Hippocampal formation (tissue), 2 donors: ENCODE measurements around the gene OR7G1.
A peak's percentile ranks its signal among the peaks of the same experiment; 100 is the strongest.

Experiments used
- DNase-seq, 2 donors: peaks; one replicate each; lab custom pipeline; 2025; lab: John Stamatoyannopoulos, UW

OR7G1 gene, protein sequence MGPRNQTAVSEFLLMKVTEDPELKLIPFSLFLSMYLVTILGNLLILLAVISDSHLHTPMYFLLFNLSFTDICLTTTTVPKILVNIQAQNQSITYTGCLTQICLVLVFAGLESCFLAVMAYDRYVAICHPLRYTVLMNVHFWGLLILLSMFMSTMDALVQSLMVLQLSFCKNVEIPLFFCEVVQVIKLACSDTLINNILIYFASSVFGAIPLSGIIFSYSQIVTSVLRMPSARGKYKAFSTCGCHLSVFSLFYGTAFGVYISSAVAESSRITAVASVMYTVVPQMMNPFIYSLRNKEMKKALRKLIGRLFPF

DNA sequence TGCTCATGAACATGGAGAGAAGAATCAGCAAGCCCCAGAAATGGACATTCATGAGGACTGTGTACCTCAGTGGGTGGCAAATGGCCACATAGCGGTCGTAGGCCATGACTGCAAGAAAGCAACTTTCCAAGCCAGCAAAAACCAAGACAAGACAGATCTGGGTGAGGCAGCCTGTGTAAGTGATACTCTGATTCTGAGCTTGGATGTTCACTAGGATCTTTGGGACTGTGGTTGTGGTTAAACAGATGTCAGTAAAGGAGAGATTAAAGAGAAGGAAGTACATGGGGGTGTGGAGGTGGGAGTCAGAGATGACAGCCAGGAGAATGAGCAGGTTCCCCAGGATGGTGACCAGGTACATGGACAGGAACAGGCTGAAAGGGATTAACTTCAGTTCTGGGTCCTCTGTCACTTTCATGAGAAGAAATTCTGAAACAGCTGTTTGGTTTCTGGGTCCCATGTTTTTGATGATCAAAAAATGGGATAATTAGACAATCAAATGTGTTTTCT, at the start of gene OR7G1:
OR7G1 (minus strand) TSS at position 457 of the 507 bp plus-strand sequence; CDS start at position 457, 0 bp downstream.
- no peak for DNase-seq

DNA sequence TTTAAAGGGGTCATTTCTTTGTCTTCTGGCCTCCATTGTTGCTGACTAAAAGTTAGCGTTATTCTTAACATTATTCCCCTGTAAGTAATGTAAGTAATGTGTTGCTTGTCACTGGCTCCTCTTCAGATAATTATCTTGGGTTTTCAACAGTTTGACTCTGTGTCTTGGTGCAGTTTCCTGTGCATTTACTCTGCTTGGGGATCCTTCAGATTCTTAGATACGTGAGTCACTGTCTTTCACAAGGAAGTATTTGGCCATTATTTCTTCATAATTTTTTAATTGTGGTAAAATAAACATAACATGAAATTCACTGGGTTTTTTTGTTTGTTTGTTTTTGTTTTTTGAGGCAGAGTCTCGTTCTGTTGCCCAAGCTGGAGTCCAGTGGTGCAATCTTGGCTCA, 49.7 kb upstream of the OR7G1 start:
- DNase-seq, result no peak

DNA sequence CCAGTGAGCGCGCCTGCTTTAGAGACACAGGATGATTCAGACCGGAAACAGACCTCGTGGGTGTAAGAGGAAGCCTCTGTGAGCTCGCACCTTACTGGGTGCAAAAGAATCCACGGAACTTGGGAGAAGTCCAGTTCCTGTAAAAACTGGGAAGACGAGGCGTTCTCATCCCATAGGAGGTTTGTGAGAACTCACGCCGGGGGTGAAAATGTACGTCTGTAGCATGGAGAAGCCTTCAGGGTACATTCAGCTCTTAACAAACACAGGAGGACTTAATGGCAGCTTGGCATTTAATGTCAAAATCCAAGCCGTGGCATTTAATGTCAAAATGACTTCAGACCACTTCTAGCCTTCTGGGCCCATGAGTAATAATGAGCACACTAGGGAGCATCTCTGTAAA, 45.9 kb upstream of the OR7G1 start:
- no peak for DNase-seq

DNA sequence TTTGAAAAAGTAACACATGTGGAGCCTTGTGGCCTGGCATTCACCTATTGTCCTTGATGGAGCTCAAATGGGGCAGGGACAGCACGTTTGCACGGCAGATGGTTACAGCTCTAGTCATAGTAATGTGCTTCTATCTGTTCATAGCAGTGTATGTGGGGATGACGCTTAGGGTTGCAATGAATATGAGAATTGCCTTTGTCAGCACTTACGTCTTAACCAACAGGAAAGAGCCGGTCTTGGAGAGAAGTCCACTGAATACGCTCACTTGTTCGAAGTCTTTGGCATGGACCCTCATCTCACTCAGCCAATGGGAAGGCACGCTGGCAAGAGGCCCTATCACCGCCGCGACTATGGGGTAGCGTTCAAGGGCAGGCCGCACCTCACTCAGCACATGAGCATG, 44.3 kb upstream of the OR7G1 start:
- DNase-seq, result no peak

DNA sequence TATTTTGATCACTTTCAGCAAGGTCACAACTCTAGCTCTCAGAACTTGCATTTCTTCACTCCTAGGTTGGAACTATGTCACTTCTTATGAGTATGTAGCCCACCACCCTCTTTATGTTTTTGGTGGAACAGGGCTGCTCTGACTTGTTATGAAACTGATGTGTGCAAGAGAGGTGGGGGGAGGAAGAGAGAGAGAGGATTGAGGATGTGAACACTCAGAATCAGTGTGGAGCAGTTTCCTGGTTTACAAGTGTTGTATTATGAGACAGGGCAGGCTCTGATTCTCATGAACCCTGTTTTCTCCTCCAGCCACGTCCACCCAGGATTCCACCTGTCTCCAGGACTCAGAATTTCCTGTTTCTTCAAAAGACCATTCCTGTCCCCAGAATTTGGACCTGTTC, 40.7 kb upstream of the OR7G1 start:
- no peak for DNase-seq

DNA sequence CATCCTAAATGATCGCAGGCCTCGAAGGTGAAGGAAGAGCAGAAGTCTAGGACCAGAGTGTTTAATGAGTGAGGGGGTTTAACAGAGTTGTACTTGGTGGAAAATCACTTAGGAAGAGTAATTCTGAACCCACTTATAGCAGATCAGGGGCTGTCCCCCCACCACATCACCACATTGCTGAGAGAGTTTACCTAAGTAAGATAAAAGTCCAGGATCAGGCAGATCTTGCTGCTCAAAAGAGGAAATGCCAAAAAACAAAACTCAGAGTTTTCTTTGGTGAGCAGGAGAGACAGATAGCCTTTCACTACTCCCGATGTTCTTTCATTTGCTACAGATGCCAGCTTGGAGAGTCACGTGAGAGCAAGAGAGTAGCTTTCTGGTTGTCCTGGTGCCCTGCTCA, 40.0 kb upstream of the OR7G1 start:
- DNase-seq, result no peak

DNA sequence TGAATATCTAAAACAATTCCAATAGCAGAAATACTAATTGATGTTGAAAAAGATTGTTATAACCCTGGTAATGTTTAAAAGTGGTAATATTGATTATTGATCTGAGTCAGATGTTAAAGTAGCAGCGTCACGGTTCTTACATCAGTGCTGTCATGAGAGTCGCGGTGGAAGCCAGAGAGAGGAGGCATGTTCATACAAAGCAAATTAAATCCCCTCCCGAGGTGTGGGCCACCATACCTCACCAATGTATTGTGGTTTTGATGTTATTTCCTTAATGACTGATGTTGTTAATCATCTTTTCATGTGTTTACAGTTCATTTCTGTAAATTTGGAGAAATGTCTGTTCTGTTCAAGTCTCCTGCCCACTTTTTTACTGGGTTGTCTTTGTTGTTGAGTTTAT, 35.8 kb upstream of the OR7G1 start:
- no peak for DNase-seq

DNA sequence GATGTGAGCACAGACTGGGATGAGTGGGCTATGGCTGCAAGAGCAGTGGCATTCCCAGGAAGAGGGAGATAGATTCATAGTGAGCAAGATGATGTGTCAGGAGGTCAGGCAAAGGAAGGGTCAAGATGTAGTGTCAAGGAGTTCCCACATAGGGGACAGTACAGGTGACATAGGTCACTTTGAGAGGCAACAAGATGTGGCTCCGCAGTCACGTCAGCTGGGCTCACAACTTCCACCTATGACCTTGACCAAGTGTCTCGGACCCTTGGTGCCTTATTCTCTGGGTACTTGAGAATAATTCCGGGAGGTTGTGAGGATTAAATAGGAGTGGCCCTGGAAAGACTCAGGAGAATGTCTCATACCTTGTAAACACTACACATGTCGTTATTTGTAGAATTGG, 35.1 kb upstream of the OR7G1 start:
- DNase-seq, result no peak

DNA sequence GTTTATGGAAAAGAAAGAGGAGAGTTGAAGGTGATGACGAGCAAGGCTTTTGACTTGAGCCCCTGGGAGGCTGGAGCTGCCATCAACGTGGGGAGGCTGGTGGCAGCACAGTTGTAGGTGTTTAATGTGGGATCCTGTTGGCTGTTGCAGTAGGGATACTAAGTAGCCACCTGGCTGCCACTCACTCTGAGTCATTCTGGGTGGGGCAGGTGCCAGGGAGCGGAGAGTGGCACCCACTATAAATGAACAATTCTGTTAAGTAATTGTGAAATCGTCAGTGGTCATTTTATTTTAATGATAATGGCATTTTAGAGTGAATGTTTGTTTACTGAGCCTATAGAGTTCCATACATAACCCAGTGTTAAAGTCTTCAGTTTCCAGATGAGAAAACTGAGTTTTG, 34.4 kb upstream of the OR7G1 start:
- no peak for DNase-seq

DNA sequence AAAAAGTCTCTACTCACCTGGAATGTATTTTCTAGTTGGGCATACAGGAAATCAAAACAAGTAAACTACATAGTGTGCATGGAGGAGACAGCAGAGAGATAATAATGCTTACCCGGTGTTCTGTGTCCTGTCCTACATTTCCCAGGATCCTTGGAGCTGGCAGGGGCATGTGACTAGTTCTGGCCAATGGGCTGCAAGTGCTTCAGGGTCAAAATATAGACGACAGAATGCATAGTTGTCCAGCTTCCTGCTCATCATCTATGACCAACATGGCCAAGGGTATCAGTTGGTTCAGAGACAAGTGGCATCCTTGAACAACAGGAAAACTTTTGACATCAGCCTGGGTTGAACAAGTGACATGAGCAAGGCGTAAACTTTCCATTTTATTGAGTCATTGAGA, 33.1 kb upstream of the OR7G1 start:
- DNase-seq, result no peak

DNA sequence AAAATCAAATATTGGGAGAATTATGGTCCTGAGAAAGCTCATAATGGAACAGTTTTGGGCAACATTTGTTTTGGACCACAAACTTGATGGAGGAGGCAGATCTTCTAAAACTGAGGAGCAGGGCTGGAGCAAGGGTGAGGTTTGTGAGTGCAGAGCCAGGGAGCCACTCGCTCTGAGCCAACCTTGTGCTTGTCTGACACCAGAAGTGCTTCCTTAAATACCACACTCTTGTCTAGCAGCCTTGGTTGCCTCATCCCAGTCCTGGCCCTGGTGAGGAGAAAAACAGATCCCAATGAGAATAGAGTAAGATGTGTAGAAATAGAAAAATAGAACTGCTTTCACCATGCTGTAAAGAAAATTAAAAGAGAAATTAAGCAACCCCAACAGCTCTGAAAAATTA, 31.3 kb upstream of the OR7G1 start:
- DNase-seq, result no peak

DNA sequence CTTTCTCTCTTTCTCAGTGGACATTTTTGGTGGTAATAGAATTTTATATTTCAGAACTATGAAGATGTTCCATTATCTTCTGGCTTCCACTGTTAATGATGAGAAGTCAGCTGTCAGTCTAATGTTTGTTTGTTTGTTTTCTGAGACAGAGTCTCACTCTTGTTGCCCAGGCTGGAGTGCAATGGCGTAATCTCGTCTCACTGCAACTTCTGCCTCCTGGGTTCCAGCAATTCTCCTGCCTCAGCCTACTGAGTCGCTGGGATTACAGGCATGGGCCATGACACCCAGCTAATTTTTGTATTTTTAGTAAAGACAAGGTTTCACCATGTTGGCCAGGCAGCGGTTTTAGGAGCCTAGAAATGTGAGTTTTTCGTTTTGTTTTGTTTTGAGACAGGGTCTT, 29.4 kb upstream of the OR7G1 start:
- no peak for DNase-seq

DNA sequence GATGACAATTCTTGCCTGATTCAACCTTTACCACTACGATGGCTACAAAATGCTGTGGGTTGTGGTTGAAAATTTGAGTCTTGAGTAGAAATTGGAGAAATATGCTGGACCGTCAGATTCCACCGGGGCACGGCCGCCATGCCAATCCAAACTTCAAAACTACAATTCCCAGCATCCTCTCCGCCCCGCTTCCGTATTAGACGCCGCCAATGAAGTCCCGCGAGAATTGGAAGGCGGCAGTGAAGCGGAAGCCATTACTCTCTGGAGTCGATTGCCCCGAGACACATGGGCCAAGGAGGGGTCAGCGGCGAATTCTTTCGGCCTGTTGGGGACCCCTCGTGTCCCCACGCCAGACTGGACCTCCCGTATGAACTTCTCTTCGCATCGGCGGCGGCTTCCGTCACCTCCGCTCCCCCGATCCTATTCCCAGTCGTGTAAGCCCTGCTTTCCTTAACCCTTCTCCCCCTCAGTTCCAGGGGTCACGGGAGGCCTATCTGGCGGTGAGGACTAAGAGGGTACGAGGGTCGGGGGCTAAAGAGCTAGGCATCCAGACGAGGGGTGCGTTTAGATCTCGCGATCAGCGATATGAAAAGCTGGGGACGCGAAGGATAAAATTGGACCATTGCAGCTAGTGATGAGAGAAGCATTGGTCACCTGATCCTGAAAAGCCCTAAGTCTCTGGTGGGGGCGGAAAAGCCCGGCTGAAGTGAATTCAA, 24.8 kb upstream of the OR7G1 start, which contains the start of gene ZNF317:
ZNF317 (plus strand) TSS at position 239 of the 716 bp plus-strand sequence. CDS start 15,620 bp downstream, outside the sequence.
- DNase-seq, result peak; percentile 84 to 93

DNA sequence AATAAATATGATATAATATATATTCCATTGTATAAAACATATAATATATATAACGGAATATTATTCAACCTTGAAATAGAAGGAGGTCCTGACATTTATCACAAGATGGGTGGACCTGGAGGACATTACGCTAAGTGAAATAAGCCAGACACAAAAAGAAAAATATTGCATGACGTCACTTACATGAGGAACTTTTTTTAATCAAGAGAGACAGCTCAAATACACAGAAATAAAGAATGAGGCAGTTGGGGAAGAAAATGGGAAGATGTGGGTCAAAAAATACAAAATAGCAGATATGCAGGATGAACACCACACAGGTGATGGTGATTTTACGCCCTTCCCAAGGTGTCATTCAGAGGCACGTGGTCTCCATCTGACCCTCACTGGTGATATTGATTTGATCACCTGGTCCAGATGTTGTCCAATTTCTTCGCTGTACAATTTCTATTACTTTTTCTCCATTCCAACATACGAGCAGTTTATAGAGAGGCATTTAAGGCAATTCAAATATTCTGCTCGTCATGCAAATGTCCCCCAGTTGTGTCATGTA, 24.1 kb upstream of the OR7G1 start:
- no peak for DNase-seq

DNA sequence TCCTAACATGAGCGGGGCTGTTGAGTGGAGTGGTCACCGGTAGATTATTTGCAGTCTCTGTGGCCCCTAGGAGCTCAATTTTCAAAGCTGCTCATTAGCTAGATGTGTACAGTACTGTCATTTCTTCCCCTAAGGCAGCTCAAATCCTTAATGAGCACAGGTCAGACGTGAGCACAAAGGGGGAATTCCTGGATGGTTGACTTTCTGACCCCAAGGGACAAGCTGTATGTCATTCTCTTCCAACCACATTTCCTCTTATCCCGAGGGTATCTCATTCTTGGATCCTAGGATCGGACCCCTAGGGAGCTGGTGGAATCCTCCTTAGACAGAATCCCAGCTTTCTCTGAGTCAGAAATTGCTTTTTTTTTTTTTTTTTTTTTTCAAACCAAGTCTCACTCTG, 16.9 kb upstream of the OR7G1 start:
- no peak for DNase-seq

DNA sequence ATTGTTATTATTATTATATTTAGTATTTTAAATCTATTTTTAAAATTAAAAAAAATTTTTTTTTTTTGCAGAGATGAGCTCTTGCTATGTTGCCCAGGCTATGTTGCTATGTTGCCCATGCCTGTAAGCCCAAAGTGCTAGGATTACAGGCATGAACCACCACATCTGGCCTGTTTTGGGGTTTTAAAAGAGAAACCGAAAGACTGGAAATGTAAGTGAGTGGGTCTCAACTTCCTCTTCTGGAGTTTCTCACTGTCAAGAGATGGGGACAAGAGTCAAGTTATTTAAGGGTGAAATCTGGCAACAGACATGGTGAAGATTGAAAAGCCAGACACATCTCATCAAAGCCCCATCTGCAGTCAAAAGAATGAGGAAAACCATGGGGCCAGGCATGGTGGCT, 15.4 kb upstream of the OR7G1 start:
- DNase-seq, result no peak

DNA sequence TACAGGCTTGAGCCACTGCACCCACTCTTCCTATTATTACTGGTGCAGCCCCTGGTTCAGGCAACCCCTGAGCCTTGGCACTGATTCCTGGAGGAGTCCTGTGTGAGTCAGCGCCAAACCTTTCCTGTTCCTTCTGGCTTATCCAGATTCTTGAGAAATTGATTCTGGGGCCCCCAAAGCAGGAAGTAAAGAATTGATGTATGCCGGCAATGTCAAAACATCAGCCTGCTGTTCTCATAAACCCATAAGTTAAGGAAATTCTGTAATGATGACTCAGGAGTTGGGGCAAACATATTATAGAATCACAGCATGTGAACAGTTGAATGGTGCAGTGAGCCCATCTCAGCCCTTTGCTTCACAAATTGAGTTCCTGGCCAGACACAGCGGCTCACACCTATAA, 12.6 kb upstream of the OR7G1 start:
- no peak for DNase-seq

DNA sequence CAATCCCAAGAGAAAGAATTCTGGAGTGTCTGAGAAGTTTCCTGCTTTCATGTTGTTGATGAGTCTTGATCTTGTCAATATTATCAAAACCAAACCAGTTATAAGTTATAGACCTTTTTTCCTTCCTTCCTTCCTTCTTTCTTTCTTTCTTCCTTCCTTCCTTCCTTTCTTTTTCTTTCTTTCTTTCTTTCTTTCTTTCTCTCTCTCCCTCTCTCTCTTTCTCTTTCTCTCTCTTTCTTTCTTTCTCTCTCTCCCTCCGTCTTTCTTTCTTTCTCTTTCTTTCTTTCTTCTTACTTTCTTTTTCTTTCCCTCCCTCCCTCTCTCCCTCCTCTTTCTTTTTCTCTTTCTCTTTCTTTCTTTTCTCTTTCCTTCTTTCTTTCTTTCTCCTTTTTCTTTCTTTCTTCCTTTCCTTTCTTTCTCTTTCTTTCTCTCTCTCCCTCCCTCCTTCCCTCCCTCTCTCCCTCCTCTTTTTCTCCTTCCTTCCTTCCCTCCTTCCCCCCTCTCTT, 11.4 kb upstream of the OR7G1 start, which contains the start of gene OR7G3:
OR7G3 (minus strand) TSS at position 51 of the 506 bp plus-strand sequence; CDS start at position 51, 0 bp downstream.
- no peak for DNase-seq

DNA sequence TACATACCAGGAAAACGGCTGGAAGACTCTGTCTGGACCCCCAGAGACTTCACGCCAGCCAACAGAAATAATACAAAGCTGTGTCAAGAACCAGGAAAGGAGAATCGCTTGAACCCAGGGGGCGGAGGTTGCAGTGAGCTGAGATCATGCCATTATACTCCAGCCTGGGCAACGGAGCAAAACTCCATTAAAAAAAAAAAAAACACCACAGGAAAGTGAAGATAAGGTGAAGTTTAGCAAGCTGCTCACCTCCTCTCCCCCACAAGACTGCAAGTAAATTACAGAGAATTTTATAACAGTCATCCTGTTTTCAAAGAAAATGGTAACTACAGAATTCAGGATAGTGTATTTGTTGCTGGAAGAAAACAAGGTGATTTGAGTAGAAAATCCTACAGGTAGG, 984 bp upstream of the OR7G1 start:
- no peak for DNase-seq

DNA sequence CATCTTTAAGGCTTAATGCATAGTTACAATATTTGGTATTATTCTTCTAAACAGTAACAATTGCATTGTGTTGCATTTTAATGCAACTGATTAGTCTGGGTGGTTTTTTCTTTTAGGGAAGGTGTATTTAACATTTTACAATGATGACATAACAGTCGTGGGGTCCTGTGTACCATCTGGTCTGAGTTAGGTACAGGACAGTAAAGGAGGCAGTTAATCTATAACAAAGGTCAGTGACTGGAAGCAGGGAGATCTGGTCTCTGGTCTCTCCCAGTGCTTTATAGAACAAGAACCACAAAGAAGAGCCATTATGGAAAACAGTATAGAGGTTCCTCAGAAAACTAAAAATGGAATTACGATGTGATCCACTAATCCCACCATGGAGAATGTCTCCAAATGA, 5.6 kb downstream of the OR7G1 start:
- no peak for DNase-seq

DNA sequence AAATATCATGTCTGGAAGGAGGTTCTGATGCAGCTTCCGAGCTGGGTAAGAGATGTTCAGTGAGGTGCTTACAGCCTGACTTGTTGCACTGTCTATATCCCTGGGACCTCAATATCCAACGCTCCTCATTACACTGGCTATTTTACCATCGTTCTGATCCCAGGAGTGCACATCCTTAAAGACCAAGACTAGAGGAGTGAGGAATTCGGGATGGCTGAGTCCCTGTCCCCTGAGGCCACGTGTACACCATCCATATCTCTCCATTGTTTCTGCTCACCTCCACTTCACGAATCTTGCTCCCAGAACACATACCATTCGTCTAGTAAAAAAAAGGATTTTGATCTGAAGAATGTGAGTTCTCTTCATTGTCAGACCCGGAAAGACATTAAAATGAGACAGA, 8.2 kb downstream of the OR7G1 start, which contains the start of gene OR7G2:
OR7G2 (minus strand) TSS at position 101 of the 400 bp plus-strand sequence. CDS start 4,232 bp downstream, outside the sequence.
- DNase-seq, result no peak

DNA sequence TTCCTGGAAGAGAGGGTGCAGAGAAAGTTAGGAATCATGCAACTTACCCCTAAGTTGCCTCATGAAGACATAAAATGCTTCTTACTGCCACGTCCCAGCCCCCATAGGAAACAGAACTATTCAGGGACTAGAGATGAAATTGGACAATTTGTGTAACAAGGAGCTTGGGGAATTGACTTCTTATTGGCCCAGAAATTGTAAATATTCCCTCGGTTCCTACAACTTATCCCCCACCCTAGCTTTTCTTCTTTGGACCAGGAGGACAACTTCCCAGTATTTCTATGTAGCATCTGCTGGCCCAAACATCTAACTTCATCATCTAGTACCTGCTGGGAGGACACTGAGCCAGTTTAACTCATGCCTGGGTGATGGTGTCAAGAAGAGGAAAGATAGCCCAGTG, 28.8 kb downstream of the OR7G1 start, which contains the start of gene OR1M1:
OR1M1 (plus strand) TSS at position 301 of the 400 bp plus-strand sequence. CDS start 6,184 bp downstream, outside the sequence.
- DNase-seq, result no peak
